OCI-LY3 (cell line): Measurements from ENCODE around the gene CLSTN2.

Experiments used
- H2AFZ ChIP-seq: fragments of 200-600, 300-600 bp; shearing (Covaris generic); 2 replicates; pipeline ENCODE4 v1.6.0; 2014; ENCODE audit warnings: antibody characterized with exemption, low read depth, low read length
- H3K27ac ChIP-seq: fragments of 200-600, 300-600 bp; sonication (generic); 2 replicates; pipeline ENCODE4 v1.5.1; 2014; ENCODE audit warnings: mild to moderate bottlenecking, low read length, moderate library complexity, mixed read lengths
- H3K27me3 ChIP-seq: fragments of 200-600, 300-600 bp; sonication (generic); 2 replicates; pipeline ENCODE4 v1.6.1; 2014; ENCODE audit warnings: low read depth, low read length, mixed read lengths
- H3K36me3 ChIP-seq: fragments of 200-600, 300-600 bp; sonication (generic); replicated peaks from 2 replicates; pipeline ENCODE3; 2014; ENCODE audit warnings: low read depth, low read length, mixed read lengths
- H3K4me1 ChIP-seq: fragments of 300-600, 200-600 bp; sonication (generic); 2 replicates; pipeline ENCODE4 v1.6.1; 2014; ENCODE audit warnings: low read length, mixed read lengths
- H3K4me2 ChIP-seq: fragments of 200-600, 300-600 bp; sonication (generic); 2 replicates; pipeline ENCODE4 v1.6.1; 2014; ENCODE audit warnings: low read length, mixed read lengths
- H3K4me3 ChIP-seq: fragments of 300-600, 200-600 bp; sonication (generic); 2 replicates; pipeline ENCODE4 v1.5.1; 2014; ENCODE audit warnings: antibody characterized with exemption, mild to moderate bottlenecking, low read length, moderate library complexity
- H3K79me2 ChIP-seq: fragments of 300-600, 200-600 bp; shearing (Covaris generic); 2 replicates; pipeline ENCODE4 v1.6.1; 2014; ENCODE audit warnings: mild to moderate bottlenecking, low read length, mixed read lengths
- H3K9ac ChIP-seq: fragments of 300-600, 200-600 bp; shearing (Covaris generic); 2 replicates; pipeline ENCODE4 v1.6.0; 2014; ENCODE audit warnings: mild to moderate bottlenecking, low read length, moderate library complexity
- H3K9me3 ChIP-seq: fragments of 200-600, 300-600 bp; shearing (Covaris generic); 2 replicates; pipeline ENCODE4 v1.6.1; 2014; ENCODE audit warnings: low read length, mixed read lengths; ENCODE audit not compliant: insufficient read depth
- H4K20me1 ChIP-seq: fragments of 200-600, 300-600 bp; sonication (generic); 2 replicates; pipeline ENCODE4 v1.6.1; 2016; ENCODE audit warnings: low read length, mixed read lengths; ENCODE audit not compliant: insufficient read depth
- CTCF ChIP-seq: fragments of 200-600, 300-600 bp; sonication (generic); IDR thresholded peaks from 2 replicates; pipeline ENCODE4 v1.5.1; 2014; ENCODE audit warnings: antibody characterized with exemption, low read length, low read depth
- EZH2phosphoT487 ChIP-seq: fragments of 200-600 bp; shearing (Covaris generic); IDR thresholded peaks from 2 replicates; pipeline ENCODE4 v1.6.1; 2018; ENCODE audit warnings: antibody characterized with exemption, mixed run types, low read depth

The CLSTN2 gene

GRCh38 chr3:140031170-140031569 lies 96.2 kb downstream of the CLSTN2 start:
- no peak overlapping the region for H2AFZ ChIP-seq
- TF ChIP-seq EZH2phosphoT487 = no peak
- TF ChIP-seq CTCF = no peak
- no peak overlapping the region for H3K9ac ChIP-seq
- H3K79me2 ChIP-seq = no peaks in the 10 kb centered on the region
- no peaks in the 10 kb centered on the region for H3K4me1 ChIP-seq
- no peaks in the 10 kb centered on the region for H4K20me1 ChIP-seq
- H3K4me3 ChIP-seq = no peak overlapping the region
- no peak overlapping the region for H3K4me2 ChIP-seq
- H3K27me3 ChIP-seq = peaks cover 28% of the 10 kb centered on the region
- H3K27ac ChIP-seq = no peak overlapping the region
- no peaks in the 10 kb centered on the region for H3K36me3 ChIP-seq
- no peaks in the 10 kb centered on the region for H3K9me3 ChIP-seq

- Histone ChIP-seq H4K20me1 (no peaks in the 10 kb centered on the region), H3K9me3 (no peaks in the 10 kb centered on the region), H2AFZ (no peak overlapping the region), H3K4me3 (no peak overlapping the region), H3K79me2 (no peaks in the 10 kb centered on the region), H3K9ac (no peak overlapping the region), H3K4me1 (no peaks in the 10 kb centered on the region), H3K36me3 (no peaks in the 10 kb centered on the region), H3K27ac (no peak overlapping the region), H3K27me3 (peaks cover 27% of the 10 kb centered on the region), H3K4me2 (no peak overlapping the region)
- TF ChIP-seq EZH2phosphoT487 (no peak), CTCF (no peak)
Measured at GRCh38 chr3:140034058-140034457, 99.1 kb downstream of the CLSTN2 start.

- Histone ChIP-seq H3K4me1 (no peaks in the 10 kb centered on the region), H3K27me3 (peaks cover 27% of the 10 kb centered on the region), H3K4me3 (no peak overlapping the region), H3K9me3 (no peaks in the 10 kb centered on the region), H3K4me2 (no peak overlapping the region), H3K27ac (no peak overlapping the region), H4K20me1 (no peaks in the 10 kb centered on the region), H3K36me3 (no peaks in the 10 kb centered on the region), H3K79me2 (no peaks in the 10 kb centered on the region), H3K9ac (no peak overlapping the region), H2AFZ (no peak overlapping the region)
- TF ChIP-seq EZH2phosphoT487 (no peak), CTCF (no peak)
Measured at GRCh38 chr3:140035871-140036270, 100.9 kb downstream of the CLSTN2 start.

- Histone ChIP-seq H3K27ac (no peak overlapping the region), H3K4me1 (no peaks in the 10 kb centered on the region), H4K20me1 (no peaks in the 10 kb centered on the region), H2AFZ (no peak overlapping the region), H3K4me2 (no peak overlapping the region), H3K27me3 (no peaks in the 10 kb centered on the region), H3K79me2 (no peaks in the 10 kb centered on the region), H3K4me3 (no peak overlapping the region), H3K9ac (no peak overlapping the region), H3K9me3 (no peaks in the 10 kb centered on the region), H3K36me3 (no peaks in the 10 kb centered on the region)
- TF ChIP-seq EZH2phosphoT487 (no peak), CTCF (no peak)
Measured at GRCh38 chr3:140050396-140050795, 115.4 kb downstream of the CLSTN2 start.
